Epidermal melanocyte (primary cell): Measurements from ENCODE around the gene TSPAN16.

Source experiments
- DNase-seq: peaks from one replicate; pipeline ENCODE4 v3.0.0; 2011; ENCODE audit warnings: low spot score; ENCODE audit not compliant: insufficient read length

TSPAN16 gene

DNA sequence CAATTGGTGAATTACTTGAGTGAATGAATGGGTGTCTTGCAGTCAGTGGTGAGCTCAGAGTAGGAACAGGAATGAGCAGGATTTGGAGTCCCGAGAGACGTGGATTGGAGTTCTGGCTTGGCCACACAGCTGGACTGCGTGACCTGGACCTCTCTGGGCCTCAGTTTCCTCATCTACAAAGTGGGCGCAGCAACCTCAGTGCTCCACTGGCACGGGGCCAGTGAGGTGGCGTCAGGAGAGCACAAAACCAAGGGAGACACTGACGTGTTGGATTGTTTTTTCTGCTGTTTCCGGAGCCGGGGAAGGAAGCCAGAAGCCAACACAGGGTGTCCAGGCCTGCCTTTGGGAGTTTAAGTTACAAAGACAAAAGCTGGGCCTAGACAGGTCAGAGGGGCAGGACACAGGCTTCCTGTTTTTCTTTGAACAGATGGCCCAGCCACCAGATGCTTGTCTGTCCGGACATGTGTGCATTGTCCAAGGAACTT lies 27.1 kb upstream of the TSPAN16 start:
- DNase-seq, result peak; percentile 45

DNA sequence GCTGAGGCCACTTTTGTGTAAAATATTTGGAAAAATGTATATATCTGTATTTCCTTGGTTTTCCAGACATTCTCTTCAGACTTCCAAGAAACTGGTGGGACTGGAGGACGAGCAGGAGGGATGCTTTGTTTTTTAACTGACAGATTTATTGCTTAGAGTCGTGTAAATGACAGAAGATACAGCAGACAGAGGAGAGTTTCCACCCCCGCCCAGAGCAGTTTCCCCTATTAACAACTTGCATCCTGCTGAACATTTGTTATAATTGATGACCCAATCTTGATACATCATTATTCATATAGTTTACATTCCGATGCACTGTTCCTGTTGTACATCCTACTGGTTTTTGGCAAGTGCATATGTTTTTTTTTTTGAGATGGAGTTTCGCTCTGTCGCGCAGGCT lies 26.6 kb upstream of the TSPAN16 start:
- no peak for DNase-seq

DNA sequence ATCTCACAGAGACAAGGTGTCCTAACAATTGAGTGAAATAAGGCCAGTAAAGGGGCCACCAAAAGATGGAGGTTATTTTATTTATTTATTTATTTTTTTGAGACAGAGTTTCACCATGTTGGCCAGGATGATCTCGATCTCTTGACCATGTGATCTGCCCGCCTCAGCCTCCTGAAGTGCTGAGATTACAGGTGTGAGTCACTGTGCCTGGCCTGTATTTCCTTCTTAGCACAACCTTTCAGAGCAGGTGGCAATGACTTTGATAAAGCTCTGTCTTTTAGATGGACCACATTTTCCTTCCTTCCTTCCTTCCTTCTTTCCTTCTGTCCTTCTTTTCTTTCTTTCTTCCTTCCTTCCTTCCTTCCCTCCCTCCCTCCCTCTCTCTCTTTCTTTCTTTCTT lies 22.7 kb upstream of the TSPAN16 start:
- no peak for DNase-seq

DNA sequence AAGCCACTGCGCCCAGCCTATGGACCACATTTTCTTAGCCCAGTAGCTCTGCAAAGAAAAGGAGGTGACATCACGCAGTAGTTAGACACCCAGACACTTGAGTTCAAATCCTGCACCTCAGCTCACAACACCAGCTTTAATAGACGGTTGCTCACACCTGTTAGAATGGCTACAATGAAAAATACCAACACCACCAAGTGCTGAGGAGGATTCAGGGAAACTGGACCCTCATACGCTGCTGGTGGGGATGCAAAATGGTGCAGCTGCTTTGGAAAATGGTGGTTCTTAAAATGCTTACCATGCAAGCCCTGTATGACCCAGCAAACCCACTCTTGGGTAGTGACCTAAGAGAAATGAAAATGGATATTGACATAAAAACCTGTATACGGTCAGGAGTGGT lies 22.0 kb upstream of the TSPAN16 start:
- no peak for DNase-seq

DNA sequence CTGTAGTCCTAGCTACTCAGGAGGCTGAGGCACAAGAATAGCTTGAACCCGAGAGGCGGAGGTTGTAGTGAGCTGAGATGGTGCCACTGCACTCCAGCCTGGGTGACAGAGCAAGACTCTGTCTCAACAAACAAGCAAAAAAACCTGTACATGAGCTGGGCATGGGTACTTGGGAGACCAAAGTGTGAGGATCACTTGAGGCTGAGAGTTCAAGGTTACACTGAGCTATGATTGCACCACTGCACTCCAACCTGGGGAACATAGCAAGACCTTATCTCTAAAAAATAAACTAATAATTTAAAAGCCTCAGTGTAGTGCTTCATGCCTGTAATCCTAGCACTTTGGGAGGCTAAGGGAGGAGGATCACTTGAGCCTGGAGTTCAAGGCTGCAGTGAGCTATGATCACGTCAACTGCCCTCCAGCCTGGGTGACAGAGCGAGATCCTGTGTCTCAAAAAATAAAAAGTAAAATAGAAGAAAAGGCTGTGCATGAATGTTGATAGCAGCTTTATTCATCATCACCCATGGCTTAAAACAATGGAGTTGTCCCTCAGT lies 21.4 kb upstream of the TSPAN16 start:
- DNase-seq, result no peak

DNA sequence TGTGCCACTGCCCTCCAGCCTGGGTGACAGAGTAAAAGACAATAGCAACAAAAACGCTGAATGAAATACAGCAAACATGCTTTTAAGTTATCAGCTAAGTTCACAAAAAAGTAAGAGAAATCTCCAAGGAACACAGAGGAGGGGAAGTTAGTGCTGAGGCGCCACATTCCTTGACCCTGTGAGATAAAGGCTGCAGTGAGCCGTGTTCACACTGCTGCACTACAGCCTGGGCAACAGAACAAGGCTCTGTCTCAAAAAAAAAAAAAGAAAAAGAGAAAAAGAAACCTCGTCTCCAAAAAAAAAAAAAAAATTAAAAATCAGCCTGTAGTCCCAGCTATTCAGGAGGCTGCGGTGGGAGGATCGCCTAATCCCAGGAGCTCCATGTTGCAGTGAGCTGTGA lies 17.3 kb upstream of the TSPAN16 start:
- no peak for DNase-seq

DNA sequence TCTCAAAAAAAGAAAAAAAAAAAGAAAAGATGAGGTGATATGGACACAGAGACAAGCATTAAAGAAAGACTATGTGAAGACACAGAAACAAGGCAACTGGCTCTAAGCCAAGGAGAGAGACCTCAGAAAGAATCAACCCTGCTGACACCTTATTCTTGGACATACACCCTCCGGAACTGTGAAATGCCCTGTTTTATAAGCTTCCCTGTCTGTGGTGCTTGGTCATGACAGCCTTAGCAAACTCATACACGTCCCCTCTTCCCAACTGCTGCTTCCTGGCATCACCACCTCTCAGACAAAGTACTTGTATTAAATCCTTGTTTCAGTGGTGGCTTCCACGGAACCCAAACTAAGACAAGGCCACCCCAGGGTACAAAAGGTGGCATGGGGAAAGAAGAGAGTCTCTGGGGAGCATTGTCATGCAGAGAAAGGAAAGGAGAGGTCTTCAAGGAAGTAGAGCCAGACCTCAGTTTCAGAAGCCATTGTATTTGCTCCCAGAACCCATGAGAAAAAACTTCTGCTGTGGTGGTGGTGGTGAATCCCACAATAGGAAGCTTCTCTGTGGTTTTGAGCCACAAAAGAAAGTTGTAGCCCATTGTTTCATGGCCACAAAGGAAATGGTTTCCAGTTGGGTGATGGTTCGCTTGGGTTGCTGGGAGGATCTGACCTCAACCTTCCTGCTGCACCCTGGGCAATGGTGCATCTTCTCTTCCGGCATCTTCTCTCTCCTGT lies 16.3 kb upstream of the TSPAN16 start:
- DNase-seq, result no peak

DNA sequence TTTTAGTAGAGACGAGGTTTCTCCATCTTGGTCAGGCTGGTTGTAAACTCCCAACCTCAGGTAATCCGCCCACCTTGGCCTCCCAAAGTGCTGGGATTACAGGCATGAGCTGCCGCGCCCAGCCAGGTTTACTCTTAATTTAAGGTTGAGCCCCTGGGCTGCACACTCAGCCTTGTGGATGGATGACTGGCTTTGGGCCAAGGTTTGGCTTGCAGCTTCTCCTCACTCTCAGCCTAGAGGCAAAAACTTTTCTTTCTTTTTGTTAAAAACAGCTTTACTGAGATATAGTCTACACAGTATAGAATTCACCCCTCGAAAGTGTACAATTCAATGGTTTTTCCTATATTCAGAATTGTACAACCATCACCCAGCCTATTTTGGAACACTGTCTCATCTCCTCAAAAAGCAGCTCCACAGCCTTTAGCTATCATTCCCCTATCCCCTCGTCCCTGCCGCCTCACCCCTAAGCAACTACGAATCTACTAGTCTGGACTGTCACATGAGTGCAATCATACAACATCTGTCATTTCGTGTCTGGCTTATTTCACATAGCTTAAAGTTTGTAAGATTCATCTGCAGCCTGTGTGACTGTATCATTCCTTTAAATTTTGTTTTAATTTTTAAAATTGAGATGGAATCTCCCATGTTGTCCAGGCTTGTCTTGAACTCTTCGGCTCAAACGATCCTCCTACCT lies 14.5 kb upstream of the TSPAN16 start:
- no peak for DNase-seq

DNA sequence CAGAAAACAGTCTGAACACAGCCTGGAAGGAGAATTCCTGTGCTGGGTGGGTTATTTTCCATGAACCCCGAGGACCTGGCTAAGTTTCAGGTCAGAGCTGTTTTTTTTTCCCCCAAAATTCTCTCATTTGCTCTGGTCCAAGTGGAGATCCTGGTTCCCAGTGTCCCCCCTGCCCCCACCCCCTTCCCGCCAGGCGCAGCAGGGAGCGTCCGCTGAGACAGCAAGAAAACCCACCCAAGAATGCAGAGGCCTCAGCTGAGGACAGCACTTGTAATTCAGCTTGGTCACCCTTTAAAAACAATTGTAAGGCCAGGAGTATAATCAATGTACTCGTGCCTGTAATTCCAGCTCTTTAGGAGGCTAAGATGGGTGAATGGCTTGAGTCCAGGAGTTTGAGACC lies 11.4 kb upstream of the TSPAN16 start:
- no peak for DNase-seq

DNA sequence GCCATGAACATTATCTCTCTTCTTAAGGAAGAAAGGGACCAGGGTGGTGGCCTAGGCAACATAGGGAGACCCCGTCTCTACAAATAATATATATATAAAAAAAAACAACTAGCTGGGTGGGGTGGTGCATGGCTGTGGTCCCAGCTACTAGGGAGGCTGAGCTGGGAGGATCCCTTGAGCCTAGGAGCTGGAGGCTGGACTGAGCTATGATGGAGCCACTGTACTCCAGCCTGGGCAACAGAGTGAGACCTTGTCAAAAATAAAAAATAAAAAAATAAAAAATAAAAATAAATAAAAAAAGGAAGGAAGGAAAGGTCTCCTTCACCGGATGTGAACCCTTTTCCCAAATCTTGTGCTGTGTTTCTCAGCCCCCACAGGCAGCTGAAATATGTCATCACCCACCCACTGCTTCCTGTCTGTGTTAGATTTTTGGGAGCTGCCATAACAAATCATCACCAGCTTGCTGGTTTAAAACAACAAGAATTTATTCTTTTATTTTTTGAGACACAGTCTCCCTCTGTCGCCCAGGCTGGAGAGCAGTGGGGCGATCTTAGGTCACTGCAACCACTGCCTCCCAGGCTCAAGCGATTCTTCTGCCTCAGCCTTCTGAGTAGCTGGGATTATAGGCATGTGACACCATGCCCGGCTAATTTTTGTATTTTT lies 9.5 kb upstream of the TSPAN16 start:
- DNase-seq, result no peak

DNA sequence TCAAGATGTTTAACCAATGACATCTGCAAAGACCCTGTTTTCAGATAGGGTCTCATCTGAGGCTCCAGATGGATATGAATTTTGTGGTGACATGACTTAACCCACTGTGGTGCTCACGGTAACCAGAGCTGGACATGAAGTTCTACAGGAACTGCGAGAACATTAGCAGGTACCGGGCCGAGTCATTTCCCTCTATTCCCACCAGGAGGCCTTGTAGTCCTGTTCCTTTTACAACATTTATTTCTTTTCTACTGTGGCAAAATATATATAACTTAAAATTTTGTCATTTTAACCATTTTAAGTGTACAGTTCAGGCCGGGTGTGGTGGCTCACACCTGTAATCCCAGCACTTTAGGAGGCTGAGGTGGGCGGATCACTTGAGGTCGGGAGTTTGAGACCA lies 7.6 kb upstream of the TSPAN16 start:
- DNase-seq, result no peak

DNA sequence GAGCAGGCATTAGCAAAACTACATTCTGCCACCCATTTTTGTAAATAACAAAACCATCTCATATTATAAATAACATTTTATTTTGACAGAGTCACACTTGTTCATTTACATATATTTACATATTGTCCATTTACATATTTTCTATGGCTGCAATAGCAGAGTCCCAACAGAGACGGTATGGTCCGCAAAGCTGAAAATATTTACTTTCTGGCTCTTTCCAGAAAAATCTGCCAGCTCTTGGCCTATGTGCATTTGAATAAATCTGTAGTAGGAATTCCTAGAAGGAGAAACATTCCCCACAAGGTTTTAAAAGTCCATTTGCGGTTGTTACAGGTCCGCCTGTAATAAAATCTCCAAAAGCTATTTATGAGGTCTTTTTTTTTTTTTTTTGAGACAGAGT lies 5.7 kb upstream of the TSPAN16 start:
- no peak for DNase-seq

DNA sequence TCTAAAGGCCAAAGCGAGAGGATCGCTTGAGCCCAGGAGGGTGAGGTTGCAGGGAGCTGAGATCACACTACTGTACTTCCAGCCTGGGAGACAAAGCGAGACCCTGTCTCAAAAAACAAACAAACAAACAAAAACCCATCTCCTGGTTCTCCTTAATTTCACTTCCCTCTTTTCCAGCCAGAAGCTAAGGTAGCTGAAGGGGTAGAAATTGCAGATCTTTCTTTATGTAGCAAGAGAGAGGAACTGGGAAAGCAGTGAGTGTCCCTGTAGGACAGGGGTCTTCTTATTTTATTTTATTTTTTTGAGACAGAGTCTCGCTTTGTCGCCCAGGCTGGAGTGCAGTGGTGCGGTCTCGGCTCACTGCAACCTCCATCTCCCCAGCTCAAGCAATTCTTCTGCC lies 4.5 kb upstream of the TSPAN16 start:
- DNase-seq, result no peak

DNA sequence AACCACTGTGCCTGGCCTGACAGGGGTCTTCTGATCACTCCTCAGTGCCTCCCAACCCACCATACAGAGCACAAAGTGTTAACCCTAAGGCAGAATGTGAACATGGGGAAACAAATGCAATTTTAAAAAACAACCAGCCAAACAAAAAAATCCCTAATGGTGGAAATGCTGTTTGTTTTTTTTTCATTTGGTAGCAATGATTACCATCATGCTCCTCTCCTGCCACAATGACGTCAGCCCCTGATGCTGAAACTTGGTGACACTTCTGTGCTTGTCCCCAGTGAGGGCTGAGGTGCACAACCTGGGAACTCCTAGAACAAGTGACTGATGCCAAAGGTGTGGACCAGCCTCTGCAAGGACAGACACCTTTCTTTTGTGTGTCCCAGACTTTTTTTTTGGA lies 4.0 kb upstream of the TSPAN16 start:
- no peak for DNase-seq

DNA sequence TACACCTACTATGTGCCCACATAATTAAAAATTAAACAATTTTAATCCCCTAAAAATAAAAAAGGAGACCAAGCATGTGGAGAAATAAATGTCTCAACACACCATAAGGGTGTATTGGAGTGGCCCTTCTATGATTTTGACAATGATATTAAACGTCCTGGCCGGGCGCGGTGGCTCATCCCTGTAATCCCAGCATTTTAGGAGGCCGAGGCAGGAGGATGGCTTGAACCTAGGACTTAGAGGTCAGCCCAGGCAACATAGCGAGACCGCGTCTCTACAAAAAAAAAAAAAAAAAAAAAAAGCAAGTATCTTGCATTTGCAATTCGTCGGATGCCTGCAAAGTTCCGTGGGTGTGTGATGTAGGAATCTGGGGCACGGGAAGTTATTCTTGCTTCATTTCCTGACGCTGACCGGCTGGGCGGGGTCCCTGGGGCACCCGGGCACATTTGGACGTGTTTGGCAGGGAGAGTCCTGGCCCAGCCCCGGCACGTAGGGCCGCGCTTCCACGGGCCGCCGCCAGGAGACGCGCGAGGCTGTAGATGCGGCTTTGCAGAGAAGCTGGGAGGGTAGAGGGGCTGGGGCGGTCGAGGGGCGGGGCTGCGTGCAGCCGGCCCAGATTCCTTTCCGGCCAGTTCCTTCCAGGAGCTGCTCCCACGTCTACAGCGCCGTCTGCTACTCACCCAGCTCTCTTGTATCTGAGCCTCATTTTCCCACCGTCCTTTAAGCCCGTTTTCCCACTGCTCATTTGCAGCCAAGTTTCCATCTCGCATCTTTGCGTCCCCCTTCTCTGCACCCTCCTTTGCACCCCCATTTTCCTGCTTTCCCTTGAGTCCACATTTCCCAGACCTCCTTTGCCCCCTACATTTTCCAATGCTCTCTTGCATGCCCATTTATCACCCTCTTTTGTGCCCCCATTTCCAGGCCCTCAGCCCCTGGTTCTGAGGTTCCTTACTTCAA lies 2.2 kb upstream of the TSPAN16 start:
- DNase-seq, result peak; percentile 87

DNA sequence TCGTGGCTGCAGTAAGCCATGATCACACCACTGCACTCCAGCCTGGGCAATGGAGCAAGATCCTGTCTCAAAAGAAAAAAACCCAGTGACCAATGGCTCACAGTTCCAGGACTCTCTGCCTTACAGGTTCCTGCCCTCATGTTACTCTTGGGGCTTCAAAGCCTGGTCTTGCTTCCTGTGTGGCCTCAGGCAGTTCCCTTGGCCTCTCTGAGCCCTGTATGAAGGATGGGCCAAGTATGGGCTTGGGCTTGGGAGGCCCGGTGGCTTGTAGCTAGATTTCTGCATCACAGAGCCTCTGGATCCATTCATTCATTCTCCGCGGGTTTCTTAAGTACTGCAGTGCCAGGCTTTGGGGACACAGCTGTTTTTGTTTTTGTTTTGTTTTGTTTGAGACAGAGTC lies 780 bp upstream of the TSPAN16 start:
- DNase-seq, result no peak

DNA sequence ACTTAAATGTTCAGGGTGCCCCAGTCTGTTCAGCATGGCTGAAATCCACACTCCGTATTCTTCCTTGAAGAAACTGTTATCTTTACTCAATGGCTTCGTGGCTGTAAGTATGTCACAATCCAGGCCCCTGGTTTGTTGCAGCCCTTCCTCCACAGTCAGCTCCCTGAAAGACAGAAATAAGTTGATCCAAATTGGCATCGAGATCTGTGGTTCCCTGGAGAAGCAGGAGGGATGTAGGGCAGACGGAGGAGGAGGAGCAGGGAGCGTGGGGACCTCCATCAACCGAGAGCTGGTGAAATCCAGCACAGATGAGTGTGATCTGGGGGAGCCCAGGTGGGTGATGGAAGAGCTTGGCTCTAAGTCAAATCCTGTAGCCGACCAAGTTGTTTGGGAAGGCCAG lies 304 bp downstream of the TSPAN16 start:
- DNase-seq, result no peak

DNA sequence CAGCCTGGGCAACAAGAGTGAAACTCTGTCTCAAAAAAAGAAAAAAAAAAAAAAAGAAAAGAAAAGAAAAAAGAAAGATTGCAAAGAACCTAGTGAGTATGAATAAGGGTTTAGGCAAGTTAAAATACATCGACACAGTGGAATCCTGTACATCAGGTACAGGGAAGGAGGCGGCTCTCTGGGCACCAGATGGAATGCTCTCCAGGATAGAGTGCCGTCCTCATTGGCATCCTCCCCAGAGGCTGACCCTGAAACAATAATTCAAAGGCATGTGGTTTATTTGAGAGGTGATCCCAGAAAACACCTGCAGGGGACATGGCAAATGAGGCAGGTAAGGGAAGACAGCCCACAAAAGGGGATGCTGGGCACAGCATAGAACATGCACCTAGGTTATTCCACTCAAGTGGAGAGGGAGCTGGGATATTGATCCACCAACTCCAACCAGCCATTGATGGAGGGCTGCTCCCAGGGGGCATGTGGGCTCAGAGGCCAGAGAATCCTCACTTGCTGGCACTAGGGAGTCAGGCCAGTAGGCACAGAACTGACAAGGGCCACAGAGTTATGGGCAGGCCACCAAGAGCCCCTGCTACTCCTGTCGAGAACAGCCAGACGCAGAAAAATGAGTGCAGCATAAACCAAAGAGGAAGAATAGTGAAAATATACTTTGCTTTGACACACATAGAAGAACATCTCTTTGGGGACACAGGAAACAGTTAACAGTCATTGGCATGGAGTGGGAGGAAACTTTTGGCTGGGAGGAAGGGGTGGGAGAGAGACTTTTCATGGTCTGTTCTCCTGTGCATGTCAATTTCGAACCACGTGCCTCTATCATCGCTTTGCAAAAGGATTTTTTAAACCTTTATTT lies 4.2 kb downstream of the TSPAN16 start:
- DNase-seq, result no peak

DNA sequence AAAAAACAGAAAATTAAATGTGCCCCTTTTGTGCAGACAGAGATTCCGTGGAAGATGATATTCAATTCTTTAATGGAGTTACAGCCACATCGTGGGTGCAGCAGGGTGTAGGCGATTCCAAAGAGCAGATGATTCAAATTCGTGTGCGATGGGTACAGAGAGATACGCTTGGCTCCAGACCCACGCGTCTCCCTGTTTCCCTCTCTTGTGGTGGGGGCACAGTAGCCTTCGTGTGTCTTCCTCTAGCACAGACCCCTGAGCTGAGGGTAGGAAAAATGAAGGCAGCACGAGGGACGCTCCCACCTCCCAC lies 4.8 kb downstream of the TSPAN16 start:
- DNase-seq, result no peak

DNA sequence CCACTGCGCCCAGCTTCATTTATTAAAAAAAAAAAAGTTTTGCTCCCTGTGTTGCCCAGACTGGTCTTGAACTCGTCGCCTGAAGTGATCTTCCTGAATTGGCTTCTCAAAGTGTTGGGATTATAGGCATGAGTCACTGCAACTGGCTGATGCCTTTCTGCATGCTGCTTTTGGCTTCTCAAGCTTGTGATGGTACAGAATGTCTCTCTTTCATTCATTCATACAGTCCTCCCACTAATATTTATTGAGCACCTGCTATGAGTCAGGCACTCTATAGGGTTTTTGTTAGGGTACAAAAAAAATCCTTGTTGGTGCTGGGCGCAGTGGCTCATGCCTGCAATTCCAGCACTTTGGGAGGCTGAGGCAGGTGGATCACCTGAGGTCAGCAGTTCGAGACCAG lies 9.0 kb downstream of the TSPAN16 start:
- DNase-seq, result no peak
